Measurements from ENCODE around the gene ANKRD33.

- TF ChIP-seq GATA3 (IDR thresholded peaks at IDR 0.05; ENCODE audit: low read depth, low read length) = no peak
- TF ChIP-seq GATA2 (IDR thresholded peaks at IDR 0.05; ENCODE audit: low read depth, low read length) = no peak
Observed at GRCh38 chr12:51847643-51848325, 40.1 kb upstream of the ANKRD33 start.
